T-helper 1 cell (primary cell): ENCODE data around the gene TMCC2.

Experiments
- DNase-seq, 5 donors: peaks; one replicate each; pipeline ENCODE4 v3.0.0-alpha.2; 2012 to 2020

Gene TMCC2

DNA sequence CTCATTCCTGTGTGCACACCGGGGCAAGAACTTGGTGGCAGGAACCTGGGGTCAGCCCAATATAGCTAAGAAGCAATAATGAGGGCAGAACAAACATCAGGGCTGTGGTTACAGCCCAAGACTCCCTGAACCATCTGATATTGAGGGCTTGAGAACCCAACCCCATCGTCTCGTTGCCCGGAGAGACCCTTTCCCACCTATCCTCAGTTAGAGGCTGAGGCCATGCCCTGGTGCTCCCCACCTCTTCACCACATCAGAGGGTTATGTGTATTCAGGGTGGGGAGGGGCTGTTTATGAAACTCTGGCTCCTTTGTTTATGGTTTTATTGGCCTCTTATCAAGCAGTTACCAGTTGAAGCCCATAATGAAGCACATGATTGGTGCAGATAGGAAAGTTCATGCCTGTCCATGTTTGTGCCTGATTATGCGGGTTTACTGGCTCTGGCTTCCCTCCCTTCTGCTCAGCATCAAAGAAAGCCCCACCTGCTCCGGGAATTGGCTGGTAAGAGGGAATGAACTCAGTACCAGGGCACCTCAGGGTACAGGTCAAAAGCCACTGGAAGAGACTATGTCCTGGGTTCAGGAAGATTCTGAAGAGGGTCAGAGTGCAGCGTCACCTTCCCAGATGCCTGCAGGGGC is 79.3 kb downstream of the TMCC2 start:
- DNase-seq: no peak

DNA sequence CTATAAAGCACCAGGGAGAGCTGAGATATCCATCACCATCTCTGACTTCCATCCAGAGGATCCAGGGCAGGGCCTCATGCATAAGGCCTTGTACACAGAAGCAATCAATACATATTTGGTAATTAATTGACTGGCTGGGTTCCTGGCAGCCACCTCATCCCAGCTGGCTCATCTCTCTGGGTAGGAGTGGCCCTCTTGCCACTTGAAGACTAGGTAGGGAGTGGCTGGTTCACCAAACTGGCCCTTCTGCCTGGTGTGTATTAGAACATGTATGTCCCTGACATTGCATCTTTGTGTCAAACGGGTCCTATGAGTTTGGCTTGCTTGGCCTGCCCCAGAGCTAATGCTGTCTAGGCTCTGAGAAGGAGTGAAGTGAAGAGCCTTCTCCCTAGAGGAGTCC is 82.0 kb downstream of the TMCC2 start:
- DNase-seq: no peak

DNA sequence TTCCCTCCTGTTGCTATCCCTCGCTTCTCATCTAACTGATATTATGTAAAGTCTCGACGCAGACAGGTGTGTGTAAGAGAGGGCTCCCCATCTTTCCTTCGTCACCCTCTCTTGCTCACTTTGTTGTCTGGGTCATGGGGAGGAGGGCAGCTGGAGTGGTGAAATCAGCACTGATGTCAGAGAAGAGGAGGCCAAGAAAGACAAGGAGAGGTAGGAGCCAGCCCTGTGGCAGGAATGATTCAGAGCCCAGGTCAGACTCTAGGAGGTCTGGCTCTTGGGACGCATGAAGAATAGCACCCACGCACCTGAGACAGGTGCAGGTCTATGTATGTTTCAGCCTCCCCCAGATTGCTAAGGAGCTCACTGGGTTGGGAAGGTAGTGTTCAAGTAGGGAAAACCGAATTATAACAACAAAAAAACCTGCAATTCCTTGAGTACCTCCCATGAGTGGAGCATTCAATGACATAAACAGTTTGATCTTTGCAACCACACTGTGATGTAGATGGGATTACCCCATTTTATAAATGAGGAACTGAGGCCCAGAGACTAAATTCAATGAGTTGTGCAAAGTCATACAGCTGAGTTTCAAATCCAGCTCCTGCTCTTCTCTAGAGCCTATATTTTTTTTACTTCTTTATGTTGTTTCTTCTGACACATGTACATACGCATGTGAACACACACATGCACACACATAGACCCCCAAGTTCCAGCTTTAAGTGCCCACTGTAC is 83.4 kb downstream of the TMCC2 start:
- no peak for DNase-seq

DNA sequence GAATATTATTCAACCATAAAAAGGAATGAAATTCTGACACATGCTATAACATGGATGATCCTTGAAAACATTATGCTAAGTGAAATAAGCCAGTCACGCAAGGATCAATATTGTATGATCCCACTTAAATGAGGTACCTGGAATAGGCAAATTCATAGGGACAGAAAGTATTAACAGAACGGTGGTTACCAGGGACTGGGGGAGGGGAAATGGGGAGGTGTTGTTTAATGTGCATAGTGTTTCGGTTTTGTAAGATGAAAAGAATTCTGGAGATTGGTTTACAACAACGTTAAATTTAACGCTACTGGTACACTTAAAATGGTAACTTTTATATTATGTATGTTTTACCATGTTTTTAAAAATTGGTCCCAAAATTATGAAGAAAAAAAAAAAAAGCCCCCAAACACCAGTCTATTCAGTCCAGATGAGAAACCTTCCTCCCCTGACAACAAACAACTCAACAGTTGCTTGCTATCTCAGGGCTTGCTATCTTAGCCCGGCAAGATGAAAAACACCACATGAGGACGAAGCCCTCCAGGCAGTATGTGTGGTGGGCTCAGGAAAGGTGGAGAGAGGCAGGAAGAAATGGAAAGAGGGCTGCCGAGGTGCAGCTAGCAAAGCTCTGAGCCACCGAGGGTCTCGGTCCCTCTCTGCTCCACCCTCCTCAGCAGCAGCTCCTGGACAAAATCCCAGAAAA is 85.3 kb downstream of the TMCC2 start:
- DNase-seq: no peak

DNA sequence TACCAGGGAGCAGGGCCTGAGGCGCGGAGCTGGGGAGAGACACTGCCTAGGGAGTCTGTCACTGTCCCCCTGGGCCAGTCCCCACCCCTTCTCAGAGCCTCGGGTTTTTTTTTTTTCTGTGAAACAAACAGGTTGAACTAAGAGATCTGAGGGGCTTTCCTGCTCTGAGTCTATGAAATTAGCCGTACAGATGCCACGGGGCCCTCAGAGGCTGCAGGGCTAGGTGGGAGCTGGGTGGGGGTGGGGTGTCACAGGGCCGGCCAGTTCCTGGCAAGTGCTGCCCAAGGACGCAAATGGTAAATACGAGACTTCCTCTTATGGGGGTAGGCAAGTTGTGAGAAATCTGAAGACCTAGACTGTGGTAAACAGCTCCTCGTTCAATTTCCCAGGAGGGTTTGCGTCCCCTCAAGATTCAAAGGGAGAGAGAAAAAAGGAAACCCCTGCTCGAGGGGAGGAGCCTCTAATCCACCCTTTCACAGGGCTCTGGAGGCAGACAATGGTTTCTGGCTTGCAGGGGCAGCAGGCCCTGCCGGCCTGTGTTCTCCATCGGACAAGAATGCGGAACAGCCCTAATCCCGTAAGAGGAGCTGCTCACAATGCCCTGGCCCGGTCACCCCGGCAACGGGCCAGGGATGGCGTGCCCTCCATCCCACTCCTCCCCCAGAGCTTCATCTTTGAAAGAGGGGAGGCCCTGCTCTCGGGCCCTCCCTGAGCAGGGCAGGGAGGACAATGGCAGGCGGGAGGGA is 86.0 kb downstream of the TMCC2 start:
- peak in 1 of 5 donors; percentile 63 for DNase-seq

GRCh38 chr1:205315008-205315618 is 87.4 kb downstream of the TMCC2 start:
- DNase-seq: no peak

- DNase-seq: no peak
Measured at GRCh38 chr1:205316161-205316566, 88.4 kb downstream of the TMCC2 start.

- no peak for DNase-seq
Measured at GRCh38 chr1:205317311-205317917, 89.7 kb downstream of the TMCC2 start.

GRCh38 chr1:205318231-205318991 is 90.7 kb downstream of the TMCC2 start:
- DNase-seq: no peak

- DNase-seq: peak in 1 of 5 donors; percentile 47
Measured at GRCh38 chr1:205319081-205320018, 91.6 kb downstream of the TMCC2 start.

DNA sequence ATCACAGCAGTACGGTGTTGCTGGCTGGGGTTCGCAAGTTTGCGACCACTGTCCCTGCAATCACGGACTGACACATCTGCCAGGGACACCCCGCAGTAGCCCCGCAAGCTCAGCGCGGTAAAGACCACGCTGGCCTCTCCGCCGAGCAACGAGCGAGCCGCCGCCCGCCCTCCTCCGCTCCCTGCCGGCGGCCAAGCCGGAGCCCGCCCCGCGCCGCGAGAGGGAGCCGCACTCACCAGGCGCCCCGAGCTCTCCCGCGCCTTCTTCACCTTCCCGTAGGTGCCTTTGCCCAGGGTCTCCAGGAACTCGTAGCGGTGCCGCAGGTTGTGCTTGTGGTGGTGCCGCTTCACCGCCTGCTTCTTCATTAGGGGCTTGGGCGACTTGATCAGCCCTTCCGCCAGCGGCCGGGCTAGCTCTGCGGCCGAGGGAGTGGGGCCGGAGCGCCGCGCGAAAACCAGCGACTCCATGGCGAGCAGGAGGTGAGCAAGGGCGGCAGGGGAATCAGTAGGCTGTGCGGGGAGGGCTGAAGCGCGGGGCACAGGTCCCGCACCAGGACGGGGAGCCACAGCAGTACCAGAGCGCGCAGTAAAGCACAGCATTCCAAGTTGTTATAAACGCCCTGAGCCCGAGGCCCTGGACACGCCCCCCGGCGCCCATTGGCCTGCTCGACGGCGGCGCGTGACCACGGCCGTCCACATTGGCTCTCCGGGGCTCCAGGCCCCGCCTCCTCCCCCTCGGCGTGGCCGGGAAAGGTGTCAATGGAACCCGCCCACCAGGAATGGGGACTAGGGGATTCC is 93.6 kb downstream of the TMCC2 start, which contains the start of gene NUAK2:
Gene NUAK2, minus strand, starts transcription at position 584 of the 797 bp plus-strand sequence. Its CDS starts 117 bp downstream, at position 467.
- peak; percentile 73 to 82 (median 77) for DNase-seq

GRCh38 chr1:205321959-205322283 is 94.2 kb downstream of the TMCC2 start:
- no peak for DNase-seq
